ENCODE data around the gene TCEAL4.

TCEAL4 gene

GRCh38 chrX:103628386-103629317 is 43.3 kb downstream of the TCEAL4 start, which contains the start of gene TCEAL1:
Gene TCEAL1 (plus strand): TSS chrX:103628975. CDS start chrX:103629917, 942 bp downstream.
- TF ChIP-seq EZH2phosphoT487 (IDR thresholded peaks at IDR 0.05; ENCODE audit: borderline replicate concordance, low read length): no peak
- no peaks in the 10 kb centered on the region for H3K36me3 ChIP-seq (ENCODE audit: control insufficient read depth, low read length)
- H3K27ac ChIP-seq (ENCODE audit: low read depth, low read length): peak within 1 kb of the TSS; percentile 30
- H3K27me3 ChIP-seq (ENCODE audit: control insufficient read depth, low read length): no peaks in the 10 kb centered on the region
- H3K79me2 ChIP-seq (ENCODE audit: control insufficient read depth, low read length): no peaks in the 10 kb centered on the region
- H3K4me2 ChIP-seq (ENCODE audit: low read length): peak within 1 kb of the TSS; percentile 83
- H3K9me3 ChIP-seq (ENCODE audit: control insufficient read depth, insufficient read depth, low read length): no peaks in the 10 kb centered on the region
- H3K4me3 ChIP-seq (ENCODE audit: low read length): peak within 1 kb of the TSS; percentile 85
- H3K4me1 ChIP-seq (ENCODE audit: control insufficient read depth, low read length): peaks cover 11% of the 10 kb centered on the region
- no peaks in the 10 kb centered on the region for H3F3A ChIP-seq (ENCODE audit: control insufficient read depth, insufficient read depth)
- no peaks in the 10 kb centered on the region for H4K20me1 ChIP-seq (ENCODE audit: control insufficient read depth, insufficient read depth, low read depth, low read length)
- H3K9me2 ChIP-seq (replicated peaks; ENCODE audit: control insufficient read depth, low read length): no peaks in the 10 kb centered on the region

GRCh38 chrX:103629318-103630170 is 44.2 kb downstream of the TCEAL4 start:
- Histone ChIP-seq H3K4me1 (ENCODE audit: control insufficient read depth, low read length) (peaks cover 11% of the 10 kb centered on the region), H4K20me1 (ENCODE audit: control insufficient read depth, insufficient read depth, low read depth, low read length) (no peaks in the 10 kb centered on the region), H3K9me3 (ENCODE audit: control insufficient read depth, insufficient read depth, low read length) (no peaks in the 10 kb centered on the region), H3K4me2 (ENCODE audit: low read length) (peak overlapping the region; percentile 83), H3K36me3 (ENCODE audit: control insufficient read depth, low read length) (no peaks in the 10 kb centered on the region), H3K27ac (ENCODE audit: low read depth, low read length) (peak overlapping the region; percentile 30), H3K27me3 (ENCODE audit: control insufficient read depth, low read length) (no peaks in the 10 kb centered on the region), H3K79me2 (ENCODE audit: control insufficient read depth, low read length) (no peaks in the 10 kb centered on the region), H3K9me2 (replicated peaks; ENCODE audit: control insufficient read depth, low read length) (no peaks in the 10 kb centered on the region), H3K4me3 (ENCODE audit: low read length) (peak overlapping the region; percentile 85), H3F3A (ENCODE audit: control insufficient read depth, insufficient read depth) (no peaks in the 10 kb centered on the region)
- TF ChIP-seq EZH2phosphoT487 (IDR thresholded peaks at IDR 0.05; ENCODE audit: borderline replicate concordance, low read length) (no peak), CTCF (IDR thresholded peaks at IDR 0.05; ENCODE audit: low read depth, low read length, poor library complexity, severe bottlenecking) (peak; percentile 73)

- H3F3A ChIP-seq (ENCODE audit: control insufficient read depth, insufficient read depth): no peaks in the 10 kb centered on the region
- H4K20me1 ChIP-seq (ENCODE audit: control insufficient read depth, insufficient read depth, low read depth, low read length): no peaks in the 10 kb centered on the region
- no peak overlapping the region for H3K27ac ChIP-seq (ENCODE audit: low read depth, low read length)
- H3K27me3 ChIP-seq (ENCODE audit: control insufficient read depth, low read length): no peaks in the 10 kb centered on the region
- H3K9me3 ChIP-seq (ENCODE audit: control insufficient read depth, insufficient read depth, low read length): no peaks in the 10 kb centered on the region
- H3K4me1 ChIP-seq (ENCODE audit: control insufficient read depth, low read length): peaks cover 11% of the 10 kb centered on the region
- H3K79me2 ChIP-seq (ENCODE audit: control insufficient read depth, low read length): no peaks in the 10 kb centered on the region
- H3K9me2 ChIP-seq (replicated peaks; ENCODE audit: control insufficient read depth, low read length): no peaks in the 10 kb centered on the region
- H3K36me3 ChIP-seq (ENCODE audit: control insufficient read depth, low read length): no peaks in the 10 kb centered on the region
- peak overlapping the region; percentile 85 for H3K4me3 ChIP-seq (ENCODE audit: low read length)
- peak overlapping the region; percentile 83 for H3K4me2 ChIP-seq (ENCODE audit: low read length)
- TF ChIP-seq CTCF (IDR thresholded peaks at IDR 0.05; ENCODE audit: low read depth, low read length, poor library complexity, severe bottlenecking) (no peak), EZH2phosphoT487 (IDR thresholded peaks at IDR 0.05; ENCODE audit: borderline replicate concordance, low read length) (no peak)
Observed at GRCh38 chrX:103630171-103630511, 44.8 kb downstream of the TCEAL4 start.
